A673 (cell line): ENCODE data around the gene ARHGAP22. TPM values are rescaled to one million over a fixed set of nuclear protein-coding genes. Genes with fewer than 3 reads are reported as not detected.

ENCODE experiments used
- BruUV-seq: library from RNA; stranded (reverse); fragments of 400-500 nt; replicated peaks from 2 replicates; lab custom pipeline; 2021; lab: Mats Ljungman, UMichigan
- CTCF ChIA-PET: fragments of 300-600 bp; sonication (Branson Sonifier 250); formaldehyde crosslinking; loops from one replicate; lab custom pipeline; 2022; ENCODE audit warnings: antibody characterized with exemption; lab: Charles Lee
- POLR2A ChIA-PET: fragments of 300-600 bp; sonication (Branson Sonifier 250); formaldehyde crosslinking; loops from one replicate; lab custom pipeline; 2022; ENCODE audit warnings: antibody characterized with exemption; ENCODE audit not compliant: low non-redundant PET; lab: Charles Lee
- DNase-seq: peaks from one replicate; pipeline ENCODE4 v3.0.0-alpha.2; 2015; ENCODE audit warnings: low spot score
- H3K27ac ChIP-seq: fragments of 200-600 bp; sonication (generic); 2 replicates; pipeline ENCODE4 v1.5.1; 2016; ENCODE audit warnings: mixed run types, low read depth, mild to moderate bottlenecking, mixed read lengths, antibody characterized with exemption, low read length; ENCODE audit not compliant: poor library complexity, severe bottlenecking
- H3K27me3 ChIP-seq: fragments of 200-600 bp; sonication (generic); replicated peaks from 2 replicates; pipeline ENCODE4 v1.6.1; 2017; ENCODE audit warnings: mixed run types, low read depth, mild to moderate bottlenecking, mixed read lengths, antibody characterized with exemption, low read length; ENCODE audit not compliant: insufficient read depth, poor library complexity
- H3K36me3 ChIP-seq: fragments of 200-600 bp; sonication (generic); 2 replicates; pipeline ENCODE4 v1.6.1; 2016; ENCODE audit warnings: mixed run types, mild to moderate bottlenecking, mixed read lengths, antibody characterized with exemption, low read length; ENCODE audit not compliant: insufficient read depth, poor library complexity, severe bottlenecking
- H3K4me1 ChIP-seq: fragments of 200-600 bp; sonication (generic); 2 replicates; pipeline ENCODE4 v1.6.1; 2017; ENCODE audit warnings: mixed run types, mild to moderate bottlenecking, mixed read lengths, antibody characterized with exemption, low read length; ENCODE audit not compliant: insufficient read depth, poor library complexity, severe bottlenecking
- H3K4me3 ChIP-seq: fragments of 200-600 bp; sonication (generic); 2 replicates; pipeline ENCODE4 v1.5.1; 2016; ENCODE audit warnings: low read depth, mixed run types, mild to moderate bottlenecking, mixed read lengths, low read length; ENCODE audit not compliant: poor library complexity, severe bottlenecking
- H3K9me3 ChIP-seq: fragments of 200-600 bp; sonication (generic); 2 replicates; pipeline ENCODE4 v1.6.1; 2016; ENCODE audit warnings: mixed run types, low read depth, mild to moderate bottlenecking, mixed read lengths, antibody characterized with exemption, low read length; ENCODE audit not compliant: poor library complexity, severe bottlenecking
- EZH2 ChIP-seq: fragments of 200-600 bp; sonication (generic); IDR thresholded peaks from 2 replicates; pipeline ENCODE4 v1.6.1; 2017; ENCODE audit warnings: borderline replicate concordance, low read depth, mild to moderate bottlenecking, mixed read lengths, antibody characterized with exemption, low read length; ENCODE audit not compliant: poor library complexity, severe bottlenecking
- intact Hi-C: fragments of 100-400 bp; cut with micrococcal nuclease; formaldehyde crosslinking; loops from one replicate; pipeline ENCODE4 v1.10.0; 2022; ENCODE audit not compliant: unreplicated experiment
- total RNA-seq: library from RNA; stranded (reverse); gene quantifications from 2 replicates; pipeline ENCODE4 v1.2.3, GENCODE V29; 2021
- TF ChIP-seq, protein P1 (sequence below): fragments of 300-800, 200-600 bp; sonication (generic); conservative IDR thresholded peaks from 2 replicates; pipeline ENCODE4 v1.5.1; 2017; ENCODE audit warnings: low read depth, mild to moderate bottlenecking, antibody characterized with exemption, low read length, moderate library complexity, mixed read lengths

ARHGAP22 gene
- total RNA-seq, 1 experiment from 2014 or later = 0.47 TPM

DNA sequence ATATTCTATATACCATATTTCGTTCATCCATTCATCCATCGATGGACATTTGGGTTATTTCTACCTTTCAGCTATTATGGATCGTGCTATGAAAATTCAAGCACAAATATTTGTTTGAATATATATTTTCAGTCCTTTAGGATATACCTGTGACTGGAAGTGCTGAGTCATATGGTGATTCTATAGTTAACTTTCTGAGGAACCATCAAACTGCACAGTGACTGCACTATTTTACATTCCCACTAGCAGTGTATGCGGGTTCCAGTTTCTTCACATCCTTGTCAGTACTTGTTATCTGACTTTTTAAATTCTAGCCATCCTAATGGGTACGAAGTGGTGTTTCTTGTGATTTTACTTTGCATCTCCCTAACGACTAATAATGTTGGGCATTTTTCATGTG lies 194.4 kb downstream of the ARHGAP22 start:
- no peak for TF ChIP-seq EZH2
- TF ChIP-seq, protein P1, sequence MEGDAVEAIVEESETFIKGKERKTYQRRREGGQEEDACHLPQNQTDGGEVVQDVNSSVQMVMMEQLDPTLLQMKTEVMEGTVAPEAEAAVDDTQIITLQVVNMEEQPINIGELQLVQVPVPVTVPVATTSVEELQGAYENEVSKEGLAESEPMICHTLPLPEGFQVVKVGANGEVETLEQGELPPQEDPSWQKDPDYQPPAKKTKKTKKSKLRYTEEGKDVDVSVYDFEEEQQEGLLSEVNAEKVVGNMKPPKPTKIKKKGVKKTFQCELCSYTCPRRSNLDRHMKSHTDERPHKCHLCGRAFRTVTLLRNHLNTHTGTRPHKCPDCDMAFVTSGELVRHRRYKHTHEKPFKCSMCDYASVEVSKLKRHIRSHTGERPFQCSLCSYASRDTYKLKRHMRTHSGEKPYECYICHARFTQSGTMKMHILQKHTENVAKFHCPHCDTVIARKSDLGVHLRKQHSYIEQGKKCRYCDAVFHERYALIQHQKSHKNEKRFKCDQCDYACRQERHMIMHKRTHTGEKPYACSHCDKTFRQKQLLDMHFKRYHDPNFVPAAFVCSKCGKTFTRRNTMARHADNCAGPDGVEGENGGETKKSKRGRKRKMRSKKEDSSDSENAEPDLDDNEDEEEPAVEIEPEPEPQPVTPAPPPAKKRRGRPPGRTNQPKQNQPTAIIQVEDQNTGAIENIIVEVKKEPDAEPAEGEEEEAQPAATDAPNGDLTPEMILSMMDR = no peak
- CTCF ChIA-PET = no interaction called here
- intact Hi-C loops = no loop called here
- Histone ChIP-seq H3K27me3 (no peaks in the 10 kb centered on the region), H3K27ac (no peak overlapping the region), H3K9me3 (peaks cover 15% of the 10 kb centered on the region), H3K36me3 (peaks cover 19% of the 10 kb centered on the region), H3K4me1 (peaks cover 6% of the 10 kb centered on the region), H3K4me3 (no peak overlapping the region)
- no peak for DNase-seq
- BruUV-seq = no TSS peak
- POLR2A ChIA-PET = no interaction called here

DNA sequence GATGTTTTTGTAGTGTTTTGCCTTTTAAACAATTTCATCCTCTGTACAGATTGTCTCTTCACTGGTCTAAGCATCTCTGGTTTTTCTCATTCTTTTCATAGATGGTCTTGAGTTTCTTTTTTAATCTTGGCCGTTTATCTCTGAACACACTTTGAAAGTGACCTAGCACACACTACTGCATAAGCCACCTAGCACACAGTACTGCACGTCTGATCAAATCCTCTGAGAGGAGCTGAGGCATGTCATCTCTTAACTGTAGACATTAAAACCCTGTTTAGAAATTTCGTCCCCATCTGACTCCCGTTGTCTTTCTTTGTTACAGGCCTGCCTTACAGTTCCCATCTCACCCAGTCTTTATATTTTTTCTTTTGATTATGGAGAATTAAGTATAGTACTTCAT lies 198.2 kb downstream of the ARHGAP22 start:
- ChIA-PET POLR2A (interaction anchor here (0.8 kb wide), 1 partner anchor 144 kb away, joined by 3 read pairs; no protein-coding TSS in a partner anchor), CTCF (no interaction called here)
- intact Hi-C loops = no loop called here
- no peak for DNase-seq
- peaks cover 29% of the 10 kb centered on the region for H3K4me1 ChIP-seq
- TF ChIP-seq EZH2 = no peak
- TF ChIP-seq, protein P1 = no peak
- no peak overlapping the region for H3K4me3 ChIP-seq
- no TSS peak for BruUV-seq
- H3K9me3 ChIP-seq = no peaks in the 10 kb centered on the region
- no peak overlapping the region for H3K27ac ChIP-seq
- H3K27me3 ChIP-seq = no peaks in the 10 kb centered on the region
- peaks cover 11% of the 10 kb centered on the region for H3K36me3 ChIP-seq

DNA sequence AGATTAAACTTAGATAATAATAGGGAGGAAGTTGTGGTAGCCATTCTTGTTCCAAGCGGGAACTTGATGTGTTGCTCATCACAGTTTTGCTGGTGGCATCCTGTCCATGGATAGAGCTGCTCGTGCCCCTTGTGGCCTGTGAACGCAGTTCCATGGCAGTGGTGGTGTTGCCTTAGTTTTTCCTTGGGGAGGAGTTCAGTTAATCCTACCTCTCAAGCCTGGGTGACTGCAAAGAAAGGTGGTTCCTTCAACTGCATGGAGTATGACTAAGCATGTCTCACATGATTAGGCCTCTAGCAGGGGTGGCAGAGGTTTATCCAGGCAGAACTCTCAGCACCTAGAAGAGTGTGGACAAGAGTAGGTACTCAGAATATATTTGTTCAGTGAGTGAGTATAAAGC lies 198.7 kb downstream of the ARHGAP22 start:
- Histone ChIP-seq H3K36me3 (peaks cover 11% of the 10 kb centered on the region), H3K27me3 (no peaks in the 10 kb centered on the region), H3K9me3 (no peaks in the 10 kb centered on the region), H3K27ac (no peak overlapping the region), H3K4me3 (no peak overlapping the region), H3K4me1 (peaks cover 33% of the 10 kb centered on the region)
- ChIA-PET CTCF (no interaction called here), POLR2A (interaction anchor here (0.8 kb wide), 1 partner anchor 145 kb away, joined by 3 read pairs; no protein-coding TSS in a partner anchor)
- no peak for TF ChIP-seq EZH2
- TF ChIP-seq, protein P1 = no peak
- peak; percentile 9 for DNase-seq
- no TSS peak for BruUV-seq
- intact Hi-C loops = no loop called here
